MM.1S (cell line): ENCODE results near the gene HDLBP.

Experiments
- EZH2 ChIP-seq: fragments of 300-600 bp; sonication (generic); optimal IDR thresholded peaks from 2 replicates; pipeline ENCODE3; 2017; ENCODE audit warnings: low read depth, mild to moderate bottlenecking, antibody characterized with exemption, low read length, mixed read lengths
- TF ChIP-seq, protein P1 (sequence below): fragments of 300-600 bp; sonication (generic); IDR thresholded peaks from 2 replicates; pipeline ENCODE4 v1.5.1; 2016; ENCODE audit warnings: antibody characterized with exemption, low read length, mixed read lengths

GRCh38 chr2:241241669-241242068, 73.8 kb downstream of the HDLBP start:
- TF ChIP-seq, protein P1, sequence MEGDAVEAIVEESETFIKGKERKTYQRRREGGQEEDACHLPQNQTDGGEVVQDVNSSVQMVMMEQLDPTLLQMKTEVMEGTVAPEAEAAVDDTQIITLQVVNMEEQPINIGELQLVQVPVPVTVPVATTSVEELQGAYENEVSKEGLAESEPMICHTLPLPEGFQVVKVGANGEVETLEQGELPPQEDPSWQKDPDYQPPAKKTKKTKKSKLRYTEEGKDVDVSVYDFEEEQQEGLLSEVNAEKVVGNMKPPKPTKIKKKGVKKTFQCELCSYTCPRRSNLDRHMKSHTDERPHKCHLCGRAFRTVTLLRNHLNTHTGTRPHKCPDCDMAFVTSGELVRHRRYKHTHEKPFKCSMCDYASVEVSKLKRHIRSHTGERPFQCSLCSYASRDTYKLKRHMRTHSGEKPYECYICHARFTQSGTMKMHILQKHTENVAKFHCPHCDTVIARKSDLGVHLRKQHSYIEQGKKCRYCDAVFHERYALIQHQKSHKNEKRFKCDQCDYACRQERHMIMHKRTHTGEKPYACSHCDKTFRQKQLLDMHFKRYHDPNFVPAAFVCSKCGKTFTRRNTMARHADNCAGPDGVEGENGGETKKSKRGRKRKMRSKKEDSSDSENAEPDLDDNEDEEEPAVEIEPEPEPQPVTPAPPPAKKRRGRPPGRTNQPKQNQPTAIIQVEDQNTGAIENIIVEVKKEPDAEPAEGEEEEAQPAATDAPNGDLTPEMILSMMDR: no peak
- no peak for TF ChIP-seq EZH2
